Hepatic stellate cell (primary cell): Measurements from ENCODE around the gene PDHB.
"Not testable (repeated sequence)": the region's sequence is repeated elsewhere in the genome, so short reads cannot be mapped to it uniquely, and the experiment has no call there.

Experiments
- DNase-seq: peaks from one replicate; pipeline ENCODE4 v3.0.0; 2011; ENCODE audit warnings: low spot score

PDHB gene

GRCh38 chr3:58433400-58434167 lies at the start of gene PDHB:
PDHB (minus strand) TSS chr3:58433832; CDS start chr3:58433809, 23 bp downstream.
- DNase-seq = peak; percentile 93

GRCh38 chr3:58482917-58483636 lies 49.4 kb upstream of the PDHB start:
- DNase-seq = no peak

- DNase-seq = no peak
Measured at GRCh38 chr3:58480309-58480708, 46.7 kb upstream of the PDHB start.

- DNase-seq = no peak
Measured at GRCh38 chr3:58478781-58479180, 45.1 kb upstream of the PDHB start.

- no peak for DNase-seq
Measured at GRCh38 chr3:58474967-58475578, 41.4 kb upstream of the PDHB start.

GRCh38 chr3:58474348-58474911 lies 40.8 kb upstream of the PDHB start:
- no peak for DNase-seq

GRCh38 chr3:58473275-58473674 lies 39.6 kb upstream of the PDHB start:
- no peak for DNase-seq

GRCh38 chr3:58471025-58471887 lies 37.6 kb upstream of the PDHB start:
- peak; percentile 42 for DNase-seq

GRCh38 chr3:58470363-58471024 lies 36.9 kb upstream of the PDHB start:
- DNase-seq = no peak

- no peak for DNase-seq
Measured at GRCh38 chr3:58469096-58469495, 35.5 kb upstream of the PDHB start.

- no peak for DNase-seq
Measured at GRCh38 chr3:58466899-58467563, 33.4 kb upstream of the PDHB start.

GRCh38 chr3:58464866-58465265 lies 31.2 kb upstream of the PDHB start:
- no peak for DNase-seq

GRCh38 chr3:58463942-58464271 lies 30.3 kb upstream of the PDHB start:
- DNase-seq = no peak

GRCh38 chr3:58463181-58463941 lies 29.7 kb upstream of the PDHB start:
- peak; percentile 87 for DNase-seq

GRCh38 chr3:58462829-58463180 lies 29.2 kb upstream of the PDHB start:
- no peak for DNase-seq

- no peak for DNase-seq
Measured at GRCh38 chr3:58459160-58459559, 25.5 kb upstream of the PDHB start.

GRCh38 chr3:58452176-58452575 lies 18.5 kb upstream of the PDHB start:
- no peak for DNase-seq

GRCh38 chr3:58441514-58442450 lies 8.2 kb upstream of the PDHB start:
- no peak for DNase-seq

GRCh38 chr3:58440996-58441355 lies 7.3 kb upstream of the PDHB start:
- DNase-seq = not testable (repeated sequence)
